ENCODE data around the gene CHCT1.

Gene CHCT1

DNA sequence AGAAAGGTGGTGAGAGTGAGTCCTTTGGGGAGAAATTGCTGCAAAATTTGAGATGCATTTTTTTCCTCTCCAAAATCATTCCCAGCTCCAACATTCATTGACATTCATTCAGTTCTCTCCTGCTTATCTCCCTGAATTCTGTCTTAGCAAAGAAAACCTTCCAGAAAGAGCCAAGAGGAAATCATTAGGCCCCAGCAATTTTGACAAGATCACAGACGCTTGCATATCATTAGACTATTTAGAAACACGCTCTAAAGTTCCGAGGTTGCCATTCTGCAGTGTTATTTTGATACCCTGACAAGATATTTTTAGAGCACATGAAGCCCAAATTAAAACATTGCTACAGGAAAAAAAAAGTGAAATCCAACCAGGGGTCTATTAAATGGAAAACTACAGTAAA, 9.6 kb upstream of the CHCT1 start:
- no peak for TF ChIP-seq CTCF (IDR thresholded peaks at IDR 0.05)

DNA sequence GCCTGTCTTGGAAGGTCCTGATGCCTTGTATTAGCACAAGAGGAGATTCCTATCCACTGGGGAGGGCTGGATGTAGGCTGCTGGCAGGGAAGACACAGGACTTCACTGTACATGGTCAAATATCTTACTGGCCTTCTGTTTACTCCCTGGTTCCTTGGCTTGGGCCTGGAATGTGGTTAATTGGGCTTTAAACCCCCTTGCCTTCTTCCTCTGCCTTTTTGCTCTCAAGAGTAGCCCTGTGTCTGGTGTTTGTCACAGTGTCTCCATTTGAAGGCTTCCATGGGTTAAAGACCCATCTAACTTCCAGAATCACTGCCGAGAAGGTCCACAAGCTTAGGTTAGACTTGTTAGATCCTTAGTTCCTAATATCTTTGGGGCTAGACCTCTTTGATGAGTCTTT, 7.1 kb upstream of the CHCT1 start:
- no peak for TF ChIP-seq CTCF (IDR thresholded peaks at IDR 0.05)

- no peak for TF ChIP-seq CTCF (IDR thresholded peaks at IDR 0.05)
Observed at GRCh38 chr17:60416368-60416925, 5.8 kb upstream of the CHCT1 start.

- no peak for TF ChIP-seq CTCF (IDR thresholded peaks at IDR 0.05)
Observed at GRCh38 chr17:60421273-60422161, 772 bp upstream of the CHCT1 start.

DNA sequence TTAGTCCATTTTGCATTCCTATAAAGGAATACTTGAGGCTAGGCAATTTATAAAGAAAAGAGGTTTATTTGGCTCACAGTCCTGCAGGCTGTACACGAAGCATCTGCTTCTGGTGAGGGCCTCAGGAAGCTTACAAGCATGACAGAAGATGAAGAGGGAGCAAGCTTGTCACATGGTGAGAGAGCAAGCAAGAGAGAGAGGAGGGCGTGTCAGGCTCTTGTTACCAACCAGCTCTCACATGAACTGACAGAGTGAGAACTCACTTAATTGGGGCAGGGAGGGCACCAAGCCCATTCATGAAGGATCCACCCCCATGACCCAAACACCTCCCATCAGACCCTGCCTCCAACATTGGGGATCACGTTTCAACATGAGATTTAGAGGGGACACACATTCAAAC, 1.6 kb downstream of the CHCT1 start:
- no peak for TF ChIP-seq CTCF (IDR thresholded peaks at IDR 0.05)

DNA sequence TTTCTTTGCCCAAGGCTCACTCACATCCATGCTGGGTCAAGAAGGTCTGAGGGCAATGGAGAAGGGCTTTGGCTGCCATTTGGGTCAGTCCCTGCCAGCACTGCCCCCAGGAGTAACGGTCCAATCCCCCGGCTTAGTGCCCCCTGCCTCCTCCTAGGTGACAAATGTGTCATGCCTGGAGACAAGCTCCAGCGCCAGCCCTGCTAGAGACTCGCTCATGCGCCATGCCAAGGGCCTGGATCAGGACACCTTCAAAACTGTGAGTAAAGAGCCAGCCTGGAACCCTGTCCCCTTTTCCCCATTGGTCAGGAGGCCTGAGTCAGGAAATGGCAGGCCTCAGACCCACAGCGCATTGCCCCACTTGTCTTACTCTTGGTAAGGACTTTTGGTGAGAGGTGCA, 3.3 kb downstream of the CHCT1 start:
- no peak for TF ChIP-seq CTCF (IDR thresholded peaks at IDR 0.05)

GRCh38 chr17:60426596-60426995, 4.3 kb downstream of the CHCT1 start:
- TF ChIP-seq CTCF (IDR thresholded peaks at IDR 0.05), result no peak

Measured in LNCAP (cell line).